GM23248 (cell line): ENCODE measurements around the gene BBS1. TPM values are rescaled to one million over a fixed set of nuclear protein-coding genes. Genes with fewer than 3 reads are reported as not detected.
"Not testable (repeated sequence)": the region's sequence is repeated elsewhere in the genome, so short reads cannot be mapped to it uniquely, and the experiment has no call there.

Experiments
- DNase-seq: peaks from one replicate; pipeline ENCODE4 v3.0.0-alpha.2; 2015
- H2AFZ ChIP-seq: fragments of 200-600 bp; sonication (generic); 2 replicates; pipeline ENCODE4 v1.6.1; 2016; ENCODE audit warnings: antibody characterized with exemption
- H3F3A ChIP-seq: fragments of 200-600 bp; sonication (generic); 2 replicates; pipeline ENCODE4 v1.6.1; 2016; ENCODE audit warnings: mild to moderate bottlenecking, antibody characterized with exemption, mixed run types; ENCODE audit not compliant: insufficient read depth
- H3K27ac ChIP-seq: fragments of 200-600 bp; sonication (generic); 2 replicates; pipeline ENCODE4 v1.5.1; 2016; ENCODE audit warnings: mild to moderate bottlenecking
- H3K27me3 ChIP-seq: fragments of 200-600 bp; sonication (generic); replicated peaks from 2 replicates; pipeline ENCODE4 v1.6.1; 2016; ENCODE audit warnings: mild to moderate bottlenecking; ENCODE audit not compliant: insufficient read depth
- H3K36me3 ChIP-seq: fragments of 200-600 bp; sonication (generic); 2 replicates; pipeline ENCODE4 v1.6.1; 2016; ENCODE audit warnings: low read depth, mild to moderate bottlenecking
- H3K4me1 ChIP-seq: fragments of 200-600 bp; sonication (generic); 2 replicates; pipeline ENCODE4 v1.6.1; 2016; ENCODE audit warnings: mild to moderate bottlenecking; ENCODE audit not compliant: insufficient read depth
- H3K4me2 ChIP-seq: fragments of 200-600 bp; sonication (generic); one replicate; pipeline ENCODE4 v1.6.1; 2016; ENCODE audit warnings: mild to moderate bottlenecking; ENCODE audit not compliant: unreplicated experiment
- H3K4me3 ChIP-seq: fragments of 200-600 bp; sonication (generic); 2 replicates; pipeline ENCODE4 v1.5.1; 2016; ENCODE audit warnings: mild to moderate bottlenecking
- H3K79me2 ChIP-seq: fragments of 200-600 bp; sonication (generic); 2 replicates; pipeline ENCODE4 v1.6.1; 2016; ENCODE audit warnings: mild to moderate bottlenecking; ENCODE audit not compliant: insufficient read depth
- H3K9ac ChIP-seq: fragments of 200-600 bp; sonication (generic); 2 replicates; pipeline ENCODE4 v1.6.1; 2016; ENCODE audit warnings: mild to moderate bottlenecking
- H3K9me2 ChIP-seq: fragments of 200-600 bp; sonication (generic); 2 replicates; pipeline ENCODE4 v1.6.1; 2016; ENCODE audit warnings: mixed run types, mild to moderate bottlenecking, moderate library complexity; ENCODE audit not compliant: insufficient read depth
- H3K9me3 ChIP-seq: fragments of 200-600 bp; sonication (generic); one replicate; pipeline ENCODE4 v1.6.1; 2017; ENCODE audit warnings: low read depth
- H4K20me1 ChIP-seq: fragments of 200-600 bp; sonication (generic); 2 replicates; pipeline ENCODE4 v1.6.0; 2016; ENCODE audit not compliant: insufficient read depth
- EZH2 ChIP-seq: fragments of 200-600 bp; sonication (generic); IDR thresholded peaks from 2 replicates; pipeline ENCODE4 v1.6.1; 2018; ENCODE audit warnings: antibody characterized with exemption, mild to moderate bottlenecking; ENCODE audit not compliant: insufficient read depth, poor library complexity, severe bottlenecking
- EZH2phosphoT487 ChIP-seq: fragments of 200-600 bp; sonication (generic); IDR thresholded peaks from 2 replicates; pipeline ENCODE4 v1.6.1; 2018; ENCODE audit warnings: antibody characterized with exemption, moderate library complexity, mild to moderate bottlenecking, low read depth; ENCODE audit not compliant: insufficient read depth
- WGBS, 2 experiments: methylation state at CpG; one replicate each; pipeline ENCODE4 v1.1.6; 2015 to 2017; ENCODE audit warnings: low lambda C conversion rate in 2 of 2, low coverage in 1 of 2; ENCODE audit errors: missing lambda C conversion rate in 2 of 2; 5-methylcytosine and 5-hydroxymethylcytosine counted together
- in situ Hi-C: fragments of 300-500 bp; cut with MboI; formaldehyde crosslinking; loops from 2 replicates; pipeline ENCODE4 v1.15.0; 2020
- polyA plus RNA-seq: library from polyadenylated mRNA; unstranded; fragments of >200 nt; fragmentation: Nextera tagmentation; extraction: Ambion mirVana; gene quantifications from 2 replicates; pipeline ENCODE4 v1.2.1, GENCODE V29; 2016
- total RNA-seq: library from RNA; depleted of rRNA; stranded (reverse); fragments of >200 nt; shearing (Covaris generic); gene quantifications from 2 replicates; pipeline ENCODE4 v1.2.3, GENCODE V29; 2014

BBS1 gene
- total and polyA plus RNA-seq, 2 experiments from 2014 or later: 20.2 to 39.1 TPM

DNA sequence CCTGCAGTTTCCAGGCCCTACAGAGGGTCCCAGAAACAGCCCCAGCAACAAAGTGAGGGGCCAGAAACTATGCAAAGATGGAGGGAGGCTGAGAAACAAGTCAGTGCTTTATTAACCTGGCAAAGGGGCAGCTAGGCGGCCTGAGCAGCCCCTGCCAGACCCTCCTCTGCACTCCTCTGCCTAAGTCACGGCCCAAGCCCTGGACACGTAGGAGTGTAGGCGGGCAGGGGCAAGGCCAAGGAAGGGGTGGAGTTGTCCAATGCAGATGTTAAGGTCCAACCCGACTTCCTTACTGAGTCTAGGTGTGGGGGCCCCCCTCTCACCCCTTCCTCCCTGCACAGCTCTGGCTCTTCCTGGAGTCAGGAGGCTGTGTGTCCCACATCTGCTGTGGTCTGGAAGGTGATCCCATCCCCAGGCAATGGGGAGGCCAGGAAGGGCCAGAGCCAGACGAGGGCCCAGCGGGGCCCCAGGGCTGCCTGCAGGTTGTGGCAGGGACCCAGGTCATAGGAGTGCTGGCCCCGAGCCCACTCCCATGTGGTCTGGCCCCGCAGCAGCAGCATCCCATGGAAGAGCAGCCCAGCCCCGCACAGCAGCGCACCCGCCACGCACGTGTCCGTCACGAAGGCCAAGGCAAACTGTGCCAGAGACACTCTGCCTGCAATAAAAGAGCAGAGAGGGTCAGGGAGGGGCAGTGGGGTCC, 28.9 kb downstream of the BBS1 start:
- Histone ChIP-seq H3K36me3 (no peaks in the 10 kb centered on the region), H4K20me1 (no peaks in the 10 kb centered on the region), H3K9me3 (no peaks in the 10 kb centered on the region), H2AFZ (no peak overlapping the region), H3K27me3 (no peaks in the 10 kb centered on the region), H3K9me2 (no peaks in the 10 kb centered on the region), H3F3A (no peaks in the 10 kb centered on the region), H3K4me3 (no peak overlapping the region), H3K9ac (no peak overlapping the region), H3K4me2 (no peak overlapping the region), H3K27ac (no peak overlapping the region), H3K4me1 (peaks cover 8% of the 10 kb centered on the region; the same call in 1 of the 2 replicates), H3K79me2 (no peaks in the 10 kb centered on the region)
- TF ChIP-seq EZH2phosphoT487: no peak
- TF ChIP-seq EZH2: no peak
- no peak for DNase-seq
- WGBS, 2 experiments: 87 to 92% methylated on average over 13 to 14 of the region's 16 CpGs
- in situ Hi-C loops: no loop called here

DNA sequence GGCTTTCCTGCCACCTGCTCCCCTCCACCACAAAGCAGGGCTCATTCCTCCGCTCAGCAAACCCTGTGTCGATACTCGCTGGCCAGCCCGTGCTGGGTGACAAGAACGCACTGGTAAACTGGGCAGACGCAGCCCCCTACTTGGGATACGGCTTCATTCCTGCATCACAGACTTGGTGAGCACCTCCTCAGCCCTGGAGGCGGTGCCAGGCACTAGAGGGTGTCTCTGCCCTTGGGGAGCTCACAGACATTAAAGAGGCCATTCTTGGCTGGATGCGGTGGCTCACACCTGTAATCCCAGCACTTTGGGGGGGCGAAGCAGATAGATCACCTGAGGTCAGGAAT, 29.4 kb downstream of the BBS1 start:
- H3F3A ChIP-seq: no peaks in the 10 kb centered on the region
- H3K4me3 ChIP-seq: no peak overlapping the region
- H4K20me1 ChIP-seq: no peaks in the 10 kb centered on the region
- no peak for TF ChIP-seq EZH2phosphoT487
- TF ChIP-seq EZH2: no peak
- H3K4me1 ChIP-seq: peaks cover 10% of the 10 kb centered on the region; the same call in 1 of the 2 replicates
- no peak for DNase-seq
- H3K27ac ChIP-seq: no peak overlapping the region
- in situ Hi-C loops: no loop called here
- peaks cover under 1% of the 10 kb centered on the region; the same call in 1 of the 2 replicates for H3K79me2 ChIP-seq
- H3K9ac ChIP-seq: no peak overlapping the region
- no peaks in the 10 kb centered on the region for H3K9me2 ChIP-seq
- no peak overlapping the region for H2AFZ ChIP-seq
- no peaks in the 10 kb centered on the region for H3K27me3 ChIP-seq
- no peak overlapping the region for H3K4me2 ChIP-seq
- H3K9me3 ChIP-seq: no peaks in the 10 kb centered on the region
- 90 to 93% methylated on average over 10 of the region's 10 CpGs for WGBS, 2 experiments
- no peaks in the 10 kb centered on the region for H3K36me3 ChIP-seq

DNA sequence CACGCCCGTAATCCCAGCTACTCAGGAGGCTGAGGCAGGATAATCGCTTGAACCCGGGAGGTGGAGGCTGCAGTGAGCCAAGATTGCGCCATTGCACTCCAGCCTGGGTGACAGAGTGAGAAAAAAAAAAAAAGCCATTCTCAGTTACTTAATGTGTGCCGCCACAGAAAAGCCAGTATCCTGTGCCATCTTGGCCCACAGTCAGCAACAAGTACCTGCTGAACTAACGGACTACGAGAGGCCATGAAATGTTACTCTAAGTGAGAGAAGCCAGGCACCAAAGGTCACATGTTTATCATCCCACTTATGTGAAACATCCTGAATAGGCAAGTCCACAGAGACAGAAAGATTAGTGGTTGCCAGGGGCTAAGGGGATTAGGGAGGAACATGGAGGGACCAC, 30.2 kb downstream of the BBS1 start:
- H4K20me1 ChIP-seq, H2AFZ ChIP-seq, H3K9me3 ChIP-seq, DNase-seq, H3F3A ChIP-seq, H3K4me2 ChIP-seq, in situ Hi-C loops, H3K27ac ChIP-seq, H3K9me2 ChIP-seq, H3K9ac ChIP-seq, H3K27me3 ChIP-seq, H3K4me3 ChIP-seq, H3K36me3 ChIP-seq, H3K79me2 ChIP-seq: not testable (repeated sequence)
- WGBS, 2 experiments: 99% methylated on average over 8 of the region's 8 CpGs
- H3K4me1 ChIP-seq: peaks cover 15% of the 10 kb centered on the region; the same call in 1 of the 2 replicates

DNA sequence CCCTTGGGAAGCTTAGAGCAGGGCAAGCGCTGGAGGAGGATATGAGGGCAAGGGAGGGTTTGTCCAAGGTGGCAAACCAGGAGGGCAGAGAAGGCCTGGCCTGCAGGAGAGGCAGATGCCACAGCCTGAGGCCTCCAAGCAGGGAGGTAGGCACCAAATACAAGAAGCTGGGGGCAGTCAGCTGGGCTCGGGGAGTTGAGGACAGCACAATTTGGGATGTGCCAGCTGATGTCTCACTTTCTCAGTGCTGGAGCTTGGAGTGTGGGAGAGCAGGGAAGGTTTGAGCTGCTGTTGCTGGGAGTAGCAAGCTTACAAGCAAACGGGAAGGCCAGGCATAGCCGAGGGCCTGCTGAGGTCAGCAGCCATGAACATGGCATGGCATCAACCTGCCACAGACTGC, 31.5 kb downstream of the BBS1 start:
- H3K27ac ChIP-seq: no peak overlapping the region
- DNase-seq: peak; percentile 14
- H4K20me1 ChIP-seq: no peaks in the 10 kb centered on the region
- no peak for TF ChIP-seq EZH2
- TF ChIP-seq EZH2phosphoT487: no peak
- H3K4me1 ChIP-seq: peaks cover 15% of the 10 kb centered on the region; the same call in 1 of the 2 replicates
- no peak overlapping the region; the same call in 1 of the 2 replicates for H3K9ac ChIP-seq
- no peaks in the 10 kb centered on the region for H3K36me3 ChIP-seq
- no peak overlapping the region for H2AFZ ChIP-seq
- H3K9me2 ChIP-seq: no peaks in the 10 kb centered on the region
- H3K9me3 ChIP-seq: no peaks in the 10 kb centered on the region
- 38 to 49% methylated on average over 4 of the region's 4 CpGs for WGBS, 2 experiments
- no peaks in the 10 kb centered on the region for H3K27me3 ChIP-seq
- H3K79me2 ChIP-seq: peaks cover 7% of the 10 kb centered on the region; the same call in 1 of the 2 replicates
- no peaks in the 10 kb centered on the region for H3F3A ChIP-seq
- no peak overlapping the region for H3K4me2 ChIP-seq
- in situ Hi-C loops: no loop called here
- no peak overlapping the region for H3K4me3 ChIP-seq
